HEK293 (cell line): ENCODE results near the gene WDR1.

Experiments used
- CTCF ChIA-PET: fragments of 350-600 bp; formaldehyde crosslinking; extraction: SDS; loops from one replicate; lab custom pipeline; 2021; ENCODE audit warnings: antibody characterized with exemption; lab: Yijun Ruan, JAX
- POLR2A ChIA-PET: fragments of 300-600 bp; formaldehyde crosslinking; extraction: SDS; loops from one replicate; lab custom pipeline; 2020; ENCODE audit warnings: antibody characterized with exemption, inconsistent platforms; lab: Yijun Ruan, JAX
- H3K27ac ChIP-seq: fragments of 200-500 bp; sonication (Bioruptor generic); 2 replicates; pipeline ENCODE4 v1.5.1; 2014; ENCODE audit warnings: low read depth, low read length, control low read depth, inconsistent platforms; ENCODE audit errors: extremely low read depth
- H3K36me3 ChIP-seq, 2 experiments: fragments of 200-500 bp in 1 of 2; sonication (Bioruptor generic) in 1 of 2; 1 replicate in 1 of 2; 2 replicates in 1 of 2; pipeline ENCODE4 v1.5.1; 2014 to 2017; ENCODE audit warnings: inconsistent platforms in 2 of 2, low read length in 2 of 2; ENCODE audit not compliant: control insufficient read depth in 2 of 2, insufficient read depth in 1 of 2
- H3K4me1 ChIP-seq: fragments of 200-500 bp; sonication (Bioruptor generic); 2 replicates; pipeline ENCODE4 v1.5.1; 2014; ENCODE audit warnings: mild to moderate bottlenecking, low read length, inconsistent platforms; ENCODE audit not compliant: control insufficient read depth, insufficient read depth
- H3K4me3 ChIP-seq: 2 replicates; pipeline ENCODE4 v1.5.1; 2011; ENCODE audit warnings: low read depth, mild to moderate bottlenecking, control low read depth, low read length, moderate library complexity
- H3K9me3 ChIP-seq: fragments of 200-500 bp; sonication (Bioruptor generic); 2 replicates; pipeline ENCODE4 v1.5.1; 2014; ENCODE audit warnings: low read depth, low read length, inconsistent platforms; ENCODE audit not compliant: control insufficient read depth, insufficient read depth
- CTCF ChIP-seq: fragments of 450-650 bp; formaldehyde crosslinking; IDR thresholded peaks from 2 replicates; pipeline ENCODE4 v1.5.1; 2016; ENCODE audit warnings: missing biosample characterization, missing genetic modification characterization
- INSM2 ChIP-seq: fragments of 450-650 bp; formaldehyde crosslinking; IDR thresholded peaks from 2 replicates; pipeline ENCODE4 v1.5.1; 2016; ENCODE audit warnings: missing biosample characterization, missing genetic modification characterization
- SALL2 ChIP-seq: fragments of 450-650 bp; formaldehyde crosslinking; IDR thresholded peaks from 2 replicates; pipeline ENCODE4 v1.5.0; 2017; ENCODE audit warnings: missing biosample characterization, mild to moderate bottlenecking, missing genetic modification characterization, borderline replicate concordance
- SP2 ChIP-seq: fragments of 450-650 bp; formaldehyde crosslinking; IDR thresholded peaks from 2 replicates; pipeline ENCODE4 v1.5.1; 2016; ENCODE audit warnings: missing biosample characterization, missing genetic modification characterization
- ZBTB26 ChIP-seq: fragments of 450-650 bp; formaldehyde crosslinking; optimal IDR thresholded peaks from 2 replicates; pipeline ENCODE3; 2016; ENCODE audit warnings: missing biosample characterization, mild to moderate bottlenecking, missing genetic modification characterization
- ZNF138 ChIP-seq: fragments of 450-650 bp; formaldehyde crosslinking; IDR thresholded peaks from 2 replicates; pipeline ENCODE4 v1.5.1; 2016; ENCODE audit warnings: missing biosample characterization, missing genetic modification characterization, borderline replicate concordance
- ZNF148 ChIP-seq: fragments of 450-650 bp; formaldehyde crosslinking; IDR thresholded peaks from 2 replicates; pipeline ENCODE4 v1.5.0; 2017; ENCODE audit warnings: missing biosample characterization, missing genetic modification characterization, borderline replicate concordance
- ZNF223 ChIP-seq: fragments of 450-650 bp; formaldehyde crosslinking; IDR thresholded peaks from 2 replicates; pipeline ENCODE4 v1.5.1; 2016; ENCODE audit warnings: missing biosample characterization, missing genetic modification characterization
- ZNF341 ChIP-seq: fragments of 450-650 bp; formaldehyde crosslinking; IDR thresholded peaks from 2 replicates; pipeline ENCODE4; 2016; ENCODE audit warnings: low read depth, missing biosample characterization, missing genetic modification characterization
- ZNF362 ChIP-seq: fragments of 450-650 bp; formaldehyde crosslinking; IDR thresholded peaks from 2 replicates; pipeline ENCODE4 v1.5.1; 2016; ENCODE audit warnings: missing biosample characterization, missing genetic modification characterization
- ZNF530 ChIP-seq: fragments of 450-650 bp; formaldehyde crosslinking; IDR thresholded peaks from 2 replicates; pipeline ENCODE4 v1.5.1; 2016; ENCODE audit warnings: low read depth, missing biosample characterization, missing genetic modification characterization
- ZNF626 ChIP-seq: fragments of 450-650 bp; sonication (Bioruptor Pico); formaldehyde crosslinking; IDR thresholded peaks from 2 replicates; pipeline ENCODE4 v1.5.1; 2018; ENCODE audit warnings: missing biosample characterization, missing genetic modification characterization, inconsistent platforms
- ZNF654 ChIP-seq: fragments of 450-650 bp; formaldehyde crosslinking; IDR thresholded peaks from 2 replicates; pipeline ENCODE4 v1.5.1; 2016; ENCODE audit warnings: low read depth, missing biosample characterization, missing genetic modification characterization
- ZNF791 ChIP-seq: fragments of 450-650 bp; formaldehyde crosslinking; IDR thresholded peaks from 2 replicates; pipeline ENCODE4 v1.5.1; 2016; ENCODE audit warnings: missing biosample characterization, missing genetic modification characterization
- TF ChIP-seq, protein P1 (sequence below): fragments of 450-650 bp; formaldehyde crosslinking; IDR thresholded peaks from 2 replicates; pipeline ENCODE4 v1.5.1; 2017; ENCODE audit warnings: missing biosample characterization, missing genetic modification characterization
- TF ChIP-seq, protein P2 (sequence below): fragments of 450-650 bp; formaldehyde crosslinking; IDR thresholded peaks from 2 replicates; pipeline ENCODE4 v1.5.1; 2017; ENCODE audit warnings: missing biosample characterization, mild to moderate bottlenecking, missing genetic modification characterization, moderate library complexity

Gene WDR1

DNA sequence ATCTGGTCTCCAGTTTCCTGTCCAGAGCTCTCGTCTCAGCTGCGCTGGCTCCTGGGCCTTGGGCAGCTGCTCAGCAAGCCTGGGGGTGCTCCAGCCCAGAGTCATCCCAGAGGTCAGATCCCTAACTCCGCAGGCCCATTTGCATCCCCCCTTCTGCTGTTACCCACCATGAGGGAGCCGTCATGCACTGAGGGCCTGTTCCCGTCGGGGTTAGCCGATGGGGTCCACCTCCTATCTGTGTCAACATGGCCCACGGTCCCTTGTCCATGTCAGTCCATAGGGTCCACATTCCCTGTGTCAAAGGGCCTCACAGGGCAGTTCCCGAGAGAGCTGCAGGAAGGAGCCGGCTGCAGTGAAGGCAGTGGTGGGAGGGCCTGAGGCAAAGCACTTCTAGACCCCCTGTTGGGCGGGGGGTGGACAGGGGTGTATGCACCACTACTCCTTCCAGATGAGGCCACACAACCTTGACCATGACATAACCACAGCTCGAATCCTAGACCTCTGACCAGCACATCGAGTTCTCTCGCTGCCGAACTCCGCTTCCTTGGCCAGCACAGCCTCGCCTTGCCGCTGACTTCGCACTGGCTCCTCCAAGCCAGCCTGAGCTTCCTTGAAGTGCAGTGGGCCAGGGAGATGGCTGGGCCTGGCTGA, 24.9 kb downstream of the WDR1 start:
- H3K4me1 ChIP-seq, result no peaks in the 10 kb centered on the region
- POLR2A ChIA-PET, result no interaction called here
- no peak for TF ChIP-seq ZNF362 (tag by site-specific recombination)
- TF ChIP-seq ZNF530 (tag by site-specific recombination), result no peak
- no peak for TF ChIP-seq SP2
- TF ChIP-seq ZNF148 (tag by site-specific recombination), result no peak
- no peak for TF ChIP-seq ZNF654
- TF ChIP-seq INSM2 (tag by site-specific recombination), result no peak
- TF ChIP-seq SALL2 (tag by site-specific recombination), result no peak
- TF ChIP-seq, protein P1, sequence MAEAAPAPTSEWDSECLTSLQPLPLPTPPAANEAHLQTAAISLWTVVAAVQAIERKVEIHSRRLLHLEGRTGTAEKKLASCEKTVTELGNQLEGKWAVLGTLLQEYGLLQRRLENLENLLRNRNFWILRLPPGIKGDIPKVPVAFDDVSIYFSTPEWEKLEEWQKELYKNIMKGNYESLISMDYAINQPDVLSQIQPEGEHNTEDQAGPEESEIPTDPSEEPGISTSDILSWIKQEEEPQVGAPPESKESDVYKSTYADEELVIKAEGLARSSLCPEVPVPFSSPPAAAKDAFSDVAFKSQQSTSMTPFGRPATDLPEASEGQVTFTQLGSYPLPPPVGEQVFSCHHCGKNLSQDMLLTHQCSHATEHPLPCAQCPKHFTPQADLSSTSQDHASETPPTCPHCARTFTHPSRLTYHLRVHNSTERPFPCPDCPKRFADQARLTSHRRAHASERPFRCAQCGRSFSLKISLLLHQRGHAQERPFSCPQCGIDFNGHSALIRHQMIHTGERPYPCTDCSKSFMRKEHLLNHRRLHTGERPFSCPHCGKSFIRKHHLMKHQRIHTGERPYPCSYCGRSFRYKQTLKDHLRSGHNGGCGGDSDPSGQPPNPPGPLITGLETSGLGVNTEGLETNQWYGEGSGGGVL, result no peak
- TF ChIP-seq, protein P2, sequence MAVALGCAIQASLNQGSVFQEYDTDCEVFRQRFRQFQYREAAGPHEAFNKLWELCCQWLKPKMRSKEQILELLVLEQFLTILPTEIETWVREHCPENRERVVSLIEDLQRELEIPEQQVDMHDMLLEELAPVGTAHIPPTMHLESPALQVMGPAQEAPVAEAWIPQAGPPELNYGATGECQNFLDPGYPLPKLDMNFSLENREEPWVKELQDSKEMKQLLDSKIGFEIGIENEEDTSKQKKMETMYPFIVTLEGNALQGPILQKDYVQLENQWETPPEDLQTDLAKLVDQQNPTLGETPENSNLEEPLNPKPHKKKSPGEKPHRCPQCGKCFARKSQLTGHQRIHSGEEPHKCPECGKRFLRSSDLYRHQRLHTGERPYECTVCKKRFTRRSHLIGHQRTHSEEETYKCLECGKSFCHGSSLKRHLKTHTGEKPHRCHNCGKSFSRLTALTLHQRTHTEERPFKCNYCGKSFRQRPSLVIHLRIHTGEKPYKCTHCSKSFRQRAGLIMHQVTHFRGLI (tag by site-specific recombination), result no peak
- TF ChIP-seq ZNF341 (tag by site-specific recombination), result no peak
- TF ChIP-seq ZNF138 (tag by site-specific recombination), result no peak
- no peak for TF ChIP-seq ZNF626 (tag by site-specific recombination)
- no peak for TF ChIP-seq ZBTB26 (tag by site-specific recombination)
- no peak for TF ChIP-seq CTCF (tag by site-specific recombination)
- no peak for TF ChIP-seq ZNF791 (tag by site-specific recombination)
- TF ChIP-seq ZNF223, result no peak
- no peak overlapping the region for H3K4me3 ChIP-seq
- peaks cover 0 to 99% of the 10 kb centered on the region in 2 experiments; a peak in 1 of 3 replicates for H3K36me3 ChIP-seq
- H3K27ac ChIP-seq, result no peak overlapping the region
- H3K9me3 ChIP-seq, result no peaks in the 10 kb centered on the region
- CTCF ChIA-PET, result no interaction called here
